Psoas muscle (tissue), 8 donors: ENCODE measurements around the gene FRYL. TPM values are rescaled to one million over a fixed set of nuclear protein-coding genes. Genes with fewer than 3 reads are reported as not detected.

Experiments used
- ATAC-seq, 4 donors: fragments of 200-7000 bp; cut with Tn5 transposase; one replicate each; pipeline ENCODE4 v1.9.1; 2020; ENCODE audit warnings: moderate library complexity in 3 of 4, mild to moderate bottlenecking in 2 of 4
- DNase-seq, 2 donors: peaks; one replicate each; pipeline ENCODE4 v3.0.0-alpha.2; 2020
- H3K27ac ChIP-seq: fragments of 200-600 bp; one replicate; pipeline ENCODE4 v1.8.0; 2022
- H3K27me3 ChIP-seq, 3 donors: fragments of 200-600 bp in 1 of 3; one replicate each; pipeline versions ENCODE4 v1.6.1 to v1.8.0; 2013 to 2022; ENCODE audit warnings: low read length in 2 of 3, mild to moderate bottlenecking in 2 of 3, moderate library complexity in 1 of 3; ENCODE audit not compliant: insufficient read depth in 3 of 3
- H3K36me3 ChIP-seq, 2 donors: fragments of 200-600 bp in 1 of 2; one replicate each; pipeline versions ENCODE4 v1.6.1 to v1.8.0; 2013 to 2022; ENCODE audit warnings: low read depth in 1 of 2, mild to moderate bottlenecking in 1 of 2, moderate library complexity in 1 of 2; ENCODE audit not compliant: insufficient read depth in 1 of 2
- H3K4me1 ChIP-seq: fragments of 200-600 bp; one replicate; pipeline ENCODE4 v1.8.0; 2022
- H3K4me3 ChIP-seq: fragments of 200-600 bp; one replicate; pipeline ENCODE4 v1.8.0; 2022; ENCODE audit warnings: mild to moderate bottlenecking
- H3K9me3 ChIP-seq: fragments of 200-600 bp; one replicate; pipeline ENCODE4 v1.8.0; 2022
- CTCF ChIP-seq: fragments of 200-600 bp; IDR thresholded peaks from one replicate; pipeline ENCODE4 v1.8.0; 2022; ENCODE audit warnings: antibody characterized with exemption
- WGBS, 3 donors: extraction: QIAGEN DNeasy Blood & Tissue Kit; methylation state at CpG; one replicate each; pipeline versions ENCODE4 v1.1.6 to v1.1.7; 2013; 5-methylcytosine and 5-hydroxymethylcytosine counted together
- intact Hi-C, 2 donors: fragments of 100-400 bp; cut with DNase I; formaldehyde crosslinking; loops; one replicate each; pipeline versions ENCODE4 v1.11.0 to v1.14.2; 2022
- polyA plus RNA-seq, 3 donors: library from polyadenylated mRNA; stranded (reverse); fragments of 200-250 nt; gene quantifications; one replicate each; pipeline ENCODE4 v1.2.3, GENCODE V29; 2013
- total RNA-seq, 4 donors: library from RNA; stranded (reverse); fragmentation: NEBNext Ultra II Directional in 2 of 4; extraction: Animal tissue kit (Norgen Biotek cat#: 25700) in 2 of 4; gene quantifications; one replicate each; pipeline versions ENCODE4 v1.2.1 to v1.2.4, GENCODE V29; 2021 to 2023
- donor health status: healthy with polysubstance abuse.
- donor health status: DM: no; HTN: no; CAD: no; lungs with moderate emphysema.
- donor health status: Bipolar disorder and iron deficiency.
- donor health status: healthy.
- donor health status: DM: yes; HTN: yes; CAD: no.
- donor health status: DM: no; HTN: no; CAD: no.
- donor health status: DM: no; HTN: no; CAD: no.
- donor health status: DM: yes; HTN: yes; CAD: no.

Gene FRYL
- total and polyA plus RNA-seq, 7 donors: 4.8 to 21.7 (median 15.0) TPM

- Histone ChIP-seq H3K27ac (no peak overlapping the region), H3K4me3 (no peak overlapping the region), H3K27me3 (no peaks in the 10 kb centered on the region), H3K4me1 (no peaks in the 10 kb centered on the region), H3K36me3 (no peaks in the 10 kb centered on the region), H3K9me3 (no peaks in the 10 kb centered on the region)
- WGBS, 3 donors: 91 to 94% (median 92%) methylated on average over 3 of the region's 3 CpGs
- DNase-seq (no peak), ATAC-seq (no peak)
- intact Hi-C loops: no loop called here
- no peak for TF ChIP-seq CTCF
These were observed 329.3 kb downstream of the FRYL start for GRCh38 chr4:48450740-48451139.

GRCh38 chr4:48449151-48449550, 330.9 kb downstream of the FRYL start:
- Histone ChIP-seq H3K4me1 (no peaks in the 10 kb centered on the region), H3K9me3 (no peaks in the 10 kb centered on the region), H3K4me3 (no peak overlapping the region), H3K27me3 (no peaks in the 10 kb centered on the region), H3K36me3 (no peaks in the 10 kb centered on the region), H3K27ac (no peak overlapping the region)
- no peak for ATAC-seq
- TF ChIP-seq CTCF: no peak
- DNase-seq: no peak
- intact Hi-C loops: loop anchor here in 1 of 2 donors (10.0 kb wide), 1 partner anchor 516 kb away; no protein-coding TSS in a partner anchor
- WGBS, 3 donors: 88 to 91% (median 89%) methylated on average over 10 of the region's 10 CpGs

Other genes with a start within 250 kb of the FRYL start
- 100 to 1,000 TPM; 118 to 160 (median 136) TPM for gene OCIAD1, start 50.8 kb upstream of the FRYL start, total RNA-seq
- 100 to 1,000 TPM; 106 to 121 (median 107) TPM for gene OCIAD1, start 50.8 kb upstream of the FRYL start, polyA plus RNA-seq
- gene OCIAD2, start 126.5 kb upstream of the FRYL start, total RNA-seq: 1 to 10 TPM; 2.1 to 9.7 (median 7.0) TPM
- gene OCIAD2, start 126.5 kb upstream of the FRYL start, polyA plus RNA-seq: 1 to 10 TPM; 3.7 to 8.8 (median 7.8) TPM
- not detected for gene CWH43, start 206.0 kb upstream of the FRYL start, total RNA-seq
- not detected for gene CWH43, start 206.0 kb upstream of the FRYL start, polyA plus RNA-seq